PC-9 (cell line): ENCODE data around the gene ATF6.

Experiments used
- CTCF ChIP-seq: fragments of 200-600 bp; sonication (generic); conservative IDR thresholded peaks from 2 replicates; pipeline ENCODE4 v1.6.1; 2017; ENCODE audit warnings: mixed run types, antibody characterized with exemption, mild to moderate bottlenecking, moderate library complexity
- EZH2 ChIP-seq: fragments of 200-600 bp; sonication (generic); IDR thresholded peaks from 2 replicates; pipeline ENCODE4 v1.8.0; 2017; ENCODE audit warnings: antibody characterized with exemption, low read depth

- TF ChIP-seq CTCF (no peak), EZH2 (no peak)
Observed at GRCh38 chr1:161940866-161941591, 174.9 kb downstream of the ATF6 start.
